Erythroblast (primary cell): Measurements from ENCODE around the gene ZDHHC11.
"Not testable (repeated sequence)": the region's sequence is repeated elsewhere in the genome, so short reads cannot be mapped to it uniquely, and the experiment has no call there.

Source experiments
- GATA1 ChIP-seq: IDR thresholded peaks from 2 replicates; pipeline ENCODE4 v1.6.1; 2011; ENCODE audit warnings: low read depth, mild to moderate bottlenecking, control low read depth, low read length, moderate library complexity
- POLR2A ChIP-seq: IDR thresholded peaks from 2 replicates; pipeline ENCODE4 v1.6.1; 2011; ENCODE audit warnings: mild to moderate bottlenecking, low read length

- TF ChIP-seq POLR2A, GATA1: not testable (repeated sequence)
These were observed 6.4 kb downstream of the ZDHHC11 start for GRCh38 chr5:844426-844825.
